ENCODE measurements around the gene DLK1. TPM values are rescaled to one million over a fixed set of nuclear protein-coding genes. Genes with fewer than 3 reads are reported as not detected.

Gene DLK1
- total RNA-seq, 1 experiment from 2014 or later: 8.2 TPM

- no peak for DNase-seq (ENCODE audit: low read depth, low spot score)
- in situ Hi-C loops (cut with HindIII; ENCODE audit: low pct_unique_long_range_greater_than_20kb, low sequenced_read_pairs): no loop called here
Observed at GRCh38 chr14:100740196-100740825, 13.6 kb downstream of the DLK1 start.

- in situ Hi-C loops (cut with HindIII; ENCODE audit: low pct_unique_long_range_greater_than_20kb, low sequenced_read_pairs): no loop called here
- no peak for DNase-seq (ENCODE audit: low read depth, low spot score)
Observed at GRCh38 chr14:100740929-100741328, 14.2 kb downstream of the DLK1 start.

GRCh38 chr14:100741966-100742365, 15.3 kb downstream of the DLK1 start:
- in situ Hi-C loops (cut with HindIII; ENCODE audit: low pct_unique_long_range_greater_than_20kb, low sequenced_read_pairs): no loop called here
- DNase-seq (ENCODE audit: low read depth, low spot score): no peak

GRCh38 chr14:100746326-100746725, 19.6 kb downstream of the DLK1 start:
- DNase-seq (ENCODE audit: low read depth, low spot score): no peak
- in situ Hi-C loops (cut with HindIII; ENCODE audit: low pct_unique_long_range_greater_than_20kb, low sequenced_read_pairs): no loop called here

- in situ Hi-C loops (cut with HindIII; ENCODE audit: low pct_unique_long_range_greater_than_20kb, low sequenced_read_pairs): no loop called here
Observed at GRCh38 chr14:100747021-100747586, 20.4 kb downstream of the DLK1 start.

GRCh38 chr14:100747736-100748135, 21.0 kb downstream of the DLK1 start:
- in situ Hi-C loops (cut with HindIII; ENCODE audit: low pct_unique_long_range_greater_than_20kb, low sequenced_read_pairs): no loop called here
- no peak for DNase-seq (ENCODE audit: low read depth, low spot score)

More at GRCh38 chr14:100747021-100747586, 20.4 kb downstream of the DLK1 start:
- DNase-seq (ENCODE audit: low read depth, low spot score): no peak

- in situ Hi-C loops (cut with HindIII; ENCODE audit: low pct_unique_long_range_greater_than_20kb, low sequenced_read_pairs): no loop called here
- no peak for DNase-seq (ENCODE audit: low read depth, low spot score)
Observed at GRCh38 chr14:100748403-100748802, 21.7 kb downstream of the DLK1 start.

GRCh38 chr14:100748944-100749343, 22.3 kb downstream of the DLK1 start:
- no peak for DNase-seq (ENCODE audit: low read depth, low spot score)
- in situ Hi-C loops (cut with HindIII; ENCODE audit: low pct_unique_long_range_greater_than_20kb, low sequenced_read_pairs): no loop called here

GRCh38 chr14:100749967-100750597, 23.4 kb downstream of the DLK1 start:
- in situ Hi-C loops (cut with HindIII; ENCODE audit: low pct_unique_long_range_greater_than_20kb, low sequenced_read_pairs): no loop called here
- DNase-seq (ENCODE audit: low read depth, low spot score): no peak

- in situ Hi-C loops (cut with HindIII; ENCODE audit: low pct_unique_long_range_greater_than_20kb, low sequenced_read_pairs): no loop called here
- no peak for DNase-seq (ENCODE audit: low read depth, low spot score)
Observed at GRCh38 chr14:100750762-100751699, 24.3 kb downstream of the DLK1 start.

GRCh38 chr14:100754020-100754419, 27.3 kb downstream of the DLK1 start:
- no peak for DNase-seq (ENCODE audit: low read depth, low spot score)
- in situ Hi-C loops (cut with HindIII; ENCODE audit: low pct_unique_long_range_greater_than_20kb, low sequenced_read_pairs): no loop called here

- no peak for DNase-seq (ENCODE audit: low read depth, low spot score)
- in situ Hi-C loops (cut with HindIII; ENCODE audit: low pct_unique_long_range_greater_than_20kb, low sequenced_read_pairs): no loop called here
Observed at GRCh38 chr14:100755649-100756048, 29.0 kb downstream of the DLK1 start.

- in situ Hi-C loops (cut with HindIII; ENCODE audit: low pct_unique_long_range_greater_than_20kb, low sequenced_read_pairs): no loop called here
- DNase-seq (ENCODE audit: low read depth, low spot score): no peak
Observed at GRCh38 chr14:100761481-100761880, 34.8 kb downstream of the DLK1 start.

GRCh38 chr14:100762089-100762515, 35.4 kb downstream of the DLK1 start:
- DNase-seq (ENCODE audit: low read depth, low spot score): peak; percentile 12
- in situ Hi-C loops (cut with HindIII; ENCODE audit: low pct_unique_long_range_greater_than_20kb, low sequenced_read_pairs): no loop called here

- in situ Hi-C loops (cut with HindIII; ENCODE audit: low pct_unique_long_range_greater_than_20kb, low sequenced_read_pairs): no loop called here
- no peak for DNase-seq (ENCODE audit: low read depth, low spot score)
Observed at GRCh38 chr14:100762901-100763300, 36.2 kb downstream of the DLK1 start.

GRCh38 chr14:100764471-100765115, 37.9 kb downstream of the DLK1 start:
- peak; percentile 77 for DNase-seq (ENCODE audit: low read depth, low spot score)
- in situ Hi-C loops (cut with HindIII; ENCODE audit: low pct_unique_long_range_greater_than_20kb, low sequenced_read_pairs): no loop called here

- in situ Hi-C loops (cut with HindIII; ENCODE audit: low pct_unique_long_range_greater_than_20kb, low sequenced_read_pairs): no loop called here
- no peak for DNase-seq (ENCODE audit: low read depth, low spot score)
Observed at GRCh38 chr14:100765296-100765695, 38.6 kb downstream of the DLK1 start.

- in situ Hi-C loops (cut with HindIII; ENCODE audit: low pct_unique_long_range_greater_than_20kb, low sequenced_read_pairs): no loop called here
- no peak for DNase-seq (ENCODE audit: low read depth, low spot score)
Observed at GRCh38 chr14:100765991-100766390, 39.3 kb downstream of the DLK1 start.
